ENCODE results near the gene DGKI.

The DGKI gene

DNA sequence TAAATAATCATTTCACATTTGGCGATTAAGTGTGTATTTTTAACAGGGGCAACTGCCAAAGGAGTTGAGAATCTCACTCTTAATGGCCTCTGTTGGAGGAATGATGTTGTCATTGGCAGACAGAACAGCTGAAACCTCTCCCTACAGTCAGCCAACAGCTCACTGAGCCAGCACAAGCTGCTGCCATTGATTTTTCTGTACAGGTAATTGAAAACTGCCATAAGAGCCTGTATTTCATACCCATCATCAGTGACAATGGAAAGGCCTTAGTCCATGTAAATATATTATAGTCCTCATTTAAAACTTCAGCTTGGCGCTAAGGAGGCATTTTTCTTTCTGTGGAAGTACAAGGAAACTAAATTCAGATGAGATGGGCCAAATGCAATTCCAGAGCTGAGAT, 475.2 kb downstream of the DGKI start:
- Histone ChIP-seq H3K27me3 (ENCODE audit: insufficient read depth, low read depth) (no peaks in the 10 kb centered on the region), H3K4me3 (IDR thresholded peaks at IDR 0.05; ENCODE audit: insufficient read depth, low read depth, low read length) (no peak overlapping the region), H3K4me2 (no peak overlapping the region), H3K36me3 (ENCODE audit: insufficient read depth) (no peaks in the 10 kb centered on the region), H3K79me2 (ENCODE audit: insufficient read depth, low read depth) (no peaks in the 10 kb centered on the region), H3K4me1 (ENCODE audit: low read depth, poor library complexity, severe bottlenecking) (no peaks in the 10 kb centered on the region), H2AFZ (ENCODE audit: low read depth) (no peak overlapping the region), H4K20me1 (ENCODE audit: insufficient read depth) (no peaks in the 10 kb centered on the region), H3K9ac (no peak overlapping the region), H3K27ac (no peak overlapping the region)
- TF ChIP-seq, protein P1, sequence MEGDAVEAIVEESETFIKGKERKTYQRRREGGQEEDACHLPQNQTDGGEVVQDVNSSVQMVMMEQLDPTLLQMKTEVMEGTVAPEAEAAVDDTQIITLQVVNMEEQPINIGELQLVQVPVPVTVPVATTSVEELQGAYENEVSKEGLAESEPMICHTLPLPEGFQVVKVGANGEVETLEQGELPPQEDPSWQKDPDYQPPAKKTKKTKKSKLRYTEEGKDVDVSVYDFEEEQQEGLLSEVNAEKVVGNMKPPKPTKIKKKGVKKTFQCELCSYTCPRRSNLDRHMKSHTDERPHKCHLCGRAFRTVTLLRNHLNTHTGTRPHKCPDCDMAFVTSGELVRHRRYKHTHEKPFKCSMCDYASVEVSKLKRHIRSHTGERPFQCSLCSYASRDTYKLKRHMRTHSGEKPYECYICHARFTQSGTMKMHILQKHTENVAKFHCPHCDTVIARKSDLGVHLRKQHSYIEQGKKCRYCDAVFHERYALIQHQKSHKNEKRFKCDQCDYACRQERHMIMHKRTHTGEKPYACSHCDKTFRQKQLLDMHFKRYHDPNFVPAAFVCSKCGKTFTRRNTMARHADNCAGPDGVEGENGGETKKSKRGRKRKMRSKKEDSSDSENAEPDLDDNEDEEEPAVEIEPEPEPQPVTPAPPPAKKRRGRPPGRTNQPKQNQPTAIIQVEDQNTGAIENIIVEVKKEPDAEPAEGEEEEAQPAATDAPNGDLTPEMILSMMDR (conservative IDR thresholded peaks at IDR 0.05; ENCODE audit: low read depth, low read length): no peak

DNA sequence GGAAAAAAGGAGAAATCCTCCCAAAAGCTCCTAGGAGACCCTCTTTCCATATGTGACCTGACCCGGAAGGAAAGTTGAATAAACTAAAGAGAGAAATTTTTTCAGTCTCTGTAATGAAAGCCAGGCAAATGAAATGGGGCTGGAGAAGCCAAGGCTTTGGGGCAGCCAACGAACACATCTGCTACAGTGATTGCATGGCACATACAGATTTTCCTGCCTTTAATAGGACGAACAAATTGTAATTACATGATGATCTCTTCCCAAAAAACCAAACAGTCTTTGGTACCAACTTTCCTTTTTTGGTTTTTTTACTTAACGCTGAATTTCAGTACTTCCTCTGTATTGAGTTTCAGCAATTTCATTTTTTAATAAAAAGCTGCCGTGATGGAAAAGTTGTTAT, 479.8 kb downstream of the DGKI start:
- H3K4me3 ChIP-seq (IDR thresholded peaks at IDR 0.05; ENCODE audit: insufficient read depth, low read depth, low read length): no peak overlapping the region
- no peaks in the 10 kb centered on the region for H4K20me1 ChIP-seq (ENCODE audit: insufficient read depth)
- TF ChIP-seq, protein P1 (conservative IDR thresholded peaks at IDR 0.05; ENCODE audit: low read depth, low read length): no peak
- no peak overlapping the region for H3K4me2 ChIP-seq
- no peaks in the 10 kb centered on the region for H3K79me2 ChIP-seq (ENCODE audit: insufficient read depth, low read depth)
- H3K36me3 ChIP-seq (ENCODE audit: insufficient read depth): no peaks in the 10 kb centered on the region
- H2AFZ ChIP-seq (ENCODE audit: low read depth): no peak overlapping the region
- H3K9ac ChIP-seq: no peak overlapping the region
- no peak overlapping the region for H3K27ac ChIP-seq
- no peaks in the 10 kb centered on the region for H3K27me3 ChIP-seq (ENCODE audit: insufficient read depth, low read depth)
- no peaks in the 10 kb centered on the region for H3K4me1 ChIP-seq (ENCODE audit: low read depth, poor library complexity, severe bottlenecking)

- H3K4me2 ChIP-seq: no peak overlapping the region
- H4K20me1 ChIP-seq (ENCODE audit: insufficient read depth): no peaks in the 10 kb centered on the region
- no peak overlapping the region for H3K4me3 ChIP-seq (IDR thresholded peaks at IDR 0.05; ENCODE audit: insufficient read depth, low read depth, low read length)
- H3K4me1 ChIP-seq (ENCODE audit: low read depth, poor library complexity, severe bottlenecking): no peaks in the 10 kb centered on the region
- TF ChIP-seq, protein P1 (conservative IDR thresholded peaks at IDR 0.05; ENCODE audit: low read depth, low read length): no peak
- no peak overlapping the region for H3K27ac ChIP-seq
- H3K9ac ChIP-seq: no peak overlapping the region
- H3K27me3 ChIP-seq (ENCODE audit: insufficient read depth, low read depth): no peaks in the 10 kb centered on the region
- no peak overlapping the region for H2AFZ ChIP-seq (ENCODE audit: low read depth)
- no peaks in the 10 kb centered on the region for H3K79me2 ChIP-seq (ENCODE audit: insufficient read depth, low read depth)
- H3K36me3 ChIP-seq (ENCODE audit: insufficient read depth): no peaks in the 10 kb centered on the region
Measured at GRCh38 chr7:137363683-137364082, 483.1 kb downstream of the DGKI start.

- Histone ChIP-seq H3K4me1 (ENCODE audit: low read depth, poor library complexity, severe bottlenecking) (no peaks in the 10 kb centered on the region), H2AFZ (ENCODE audit: low read depth) (no peak overlapping the region), H3K9ac (no peak overlapping the region), H3K27ac (no peak overlapping the region), H3K4me3 (IDR thresholded peaks at IDR 0.05; ENCODE audit: insufficient read depth, low read depth, low read length) (no peak overlapping the region), H3K79me2 (ENCODE audit: insufficient read depth, low read depth) (no peaks in the 10 kb centered on the region), H3K27me3 (ENCODE audit: insufficient read depth, low read depth) (no peaks in the 10 kb centered on the region), H3K36me3 (ENCODE audit: insufficient read depth) (no peaks in the 10 kb centered on the region), H3K4me2 (no peak overlapping the region), H4K20me1 (ENCODE audit: insufficient read depth) (no peaks in the 10 kb centered on the region)
- TF ChIP-seq, protein P1 (conservative IDR thresholded peaks at IDR 0.05; ENCODE audit: low read depth, low read length): no peak
Measured at GRCh38 chr7:137360087-137360679, 486.6 kb downstream of the DGKI start.

All from KMS-11 (cell line).